Osteocyte (in vitro differentiated cells): ENCODE data around the gene CNTNAP2. TPM values are rescaled to one million over a fixed set of nuclear protein-coding genes. Genes with fewer than 3 reads are reported as not detected.

Source experiments
- DNase-seq: peaks from one replicate; pipeline ENCODE4 v3.0.0; 2021; ENCODE audit warnings: mixed read lengths; ENCODE audit not compliant: unreplicated experiment; ENCODE audit errors: extremely low spot score
- H3K27ac Mint-ChIP-seq: one replicate; pipeline ENCODE4 v1.8.0; 2021; ENCODE audit warnings: mild to moderate bottlenecking, mixed read lengths; ENCODE audit not compliant: unreplicated experiment
- H3K27me3 Mint-ChIP-seq: one replicate; pipeline ENCODE4 v1.8.0; 2021; ENCODE audit warnings: mixed read lengths; ENCODE audit not compliant: unreplicated experiment
- H3K36me3 Mint-ChIP-seq: one replicate; pipeline ENCODE4 v1.8.0; 2021; ENCODE audit warnings: mixed read lengths; ENCODE audit not compliant: unreplicated experiment
- H3K4me1 Mint-ChIP-seq: one replicate; pipeline ENCODE4 v1.8.0; 2021; ENCODE audit warnings: mixed read lengths; ENCODE audit not compliant: unreplicated experiment
- H3K4me3 Mint-ChIP-seq: one replicate; pipeline ENCODE4 v1.8.0; 2021; ENCODE audit warnings: mild to moderate bottlenecking, moderate library complexity, mixed read lengths; ENCODE audit not compliant: unreplicated experiment
- H3K9me3 Mint-ChIP-seq: one replicate; pipeline ENCODE4 v1.8.0; 2021; ENCODE audit warnings: mixed read lengths; ENCODE audit not compliant: unreplicated experiment
- total RNA-seq: library from RNA; stranded (reverse); gene quantifications from 2 replicates; pipeline ENCODE4 v1.2.1, GENCODE V29; 2021
- TF ChIP-seq, protein P1 (sequence below): fragments of 200-600 bp; sonication (generic); IDR thresholded peaks from 2 replicates; pipeline ENCODE4 v1.5.0; 2021; ENCODE audit warnings: antibody characterized with exemption, mild to moderate bottlenecking, moderate library complexity

Gene CNTNAP2
- total RNA-seq, 1 donor from 2014 or later = 1.4 TPM

DNA sequence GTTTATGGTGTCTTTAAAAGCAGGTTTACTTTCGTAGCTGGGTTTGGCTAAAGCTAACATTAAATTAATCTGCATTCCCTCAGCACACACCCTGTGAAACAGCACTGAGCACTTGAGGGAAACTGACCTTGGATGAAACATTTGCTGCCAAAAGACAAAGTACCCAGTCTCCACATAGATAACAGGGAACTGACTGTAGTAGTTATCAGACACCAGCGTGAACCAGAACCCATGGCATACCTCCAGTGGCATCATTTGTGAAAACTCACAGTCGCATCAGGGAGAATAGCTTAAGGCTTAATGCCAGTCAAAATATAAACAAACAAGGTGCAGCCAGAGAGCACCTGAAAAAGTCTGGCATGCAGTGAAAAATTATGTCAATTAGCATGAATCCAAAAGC, 2116.2 kb downstream of the CNTNAP2 start:
- Mint-ChIP-seq H3K27me3 (no peaks in the 10 kb centered on the region), H3K4me1 (no peaks in the 10 kb centered on the region), H3K27ac (no peak overlapping the region), H3K9me3 (no peaks in the 10 kb centered on the region), H3K4me3 (no peak overlapping the region), H3K36me3 (no peaks in the 10 kb centered on the region)
- TF ChIP-seq, protein P1, sequence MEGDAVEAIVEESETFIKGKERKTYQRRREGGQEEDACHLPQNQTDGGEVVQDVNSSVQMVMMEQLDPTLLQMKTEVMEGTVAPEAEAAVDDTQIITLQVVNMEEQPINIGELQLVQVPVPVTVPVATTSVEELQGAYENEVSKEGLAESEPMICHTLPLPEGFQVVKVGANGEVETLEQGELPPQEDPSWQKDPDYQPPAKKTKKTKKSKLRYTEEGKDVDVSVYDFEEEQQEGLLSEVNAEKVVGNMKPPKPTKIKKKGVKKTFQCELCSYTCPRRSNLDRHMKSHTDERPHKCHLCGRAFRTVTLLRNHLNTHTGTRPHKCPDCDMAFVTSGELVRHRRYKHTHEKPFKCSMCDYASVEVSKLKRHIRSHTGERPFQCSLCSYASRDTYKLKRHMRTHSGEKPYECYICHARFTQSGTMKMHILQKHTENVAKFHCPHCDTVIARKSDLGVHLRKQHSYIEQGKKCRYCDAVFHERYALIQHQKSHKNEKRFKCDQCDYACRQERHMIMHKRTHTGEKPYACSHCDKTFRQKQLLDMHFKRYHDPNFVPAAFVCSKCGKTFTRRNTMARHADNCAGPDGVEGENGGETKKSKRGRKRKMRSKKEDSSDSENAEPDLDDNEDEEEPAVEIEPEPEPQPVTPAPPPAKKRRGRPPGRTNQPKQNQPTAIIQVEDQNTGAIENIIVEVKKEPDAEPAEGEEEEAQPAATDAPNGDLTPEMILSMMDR = no peak
- no peak for DNase-seq

GRCh38 chr7:148234715-148235114, 2118.1 kb downstream of the CNTNAP2 start:
- no peaks in the 10 kb centered on the region for H3K27me3 Mint-ChIP-seq
- no peak overlapping the region for H3K27ac Mint-ChIP-seq
- no peaks in the 10 kb centered on the region for H3K4me1 Mint-ChIP-seq
- H3K36me3 Mint-ChIP-seq = no peaks in the 10 kb centered on the region
- no peak for DNase-seq
- H3K4me3 Mint-ChIP-seq = no peak overlapping the region
- TF ChIP-seq, protein P1 = no peak
- H3K9me3 Mint-ChIP-seq = no peaks in the 10 kb centered on the region

DNA sequence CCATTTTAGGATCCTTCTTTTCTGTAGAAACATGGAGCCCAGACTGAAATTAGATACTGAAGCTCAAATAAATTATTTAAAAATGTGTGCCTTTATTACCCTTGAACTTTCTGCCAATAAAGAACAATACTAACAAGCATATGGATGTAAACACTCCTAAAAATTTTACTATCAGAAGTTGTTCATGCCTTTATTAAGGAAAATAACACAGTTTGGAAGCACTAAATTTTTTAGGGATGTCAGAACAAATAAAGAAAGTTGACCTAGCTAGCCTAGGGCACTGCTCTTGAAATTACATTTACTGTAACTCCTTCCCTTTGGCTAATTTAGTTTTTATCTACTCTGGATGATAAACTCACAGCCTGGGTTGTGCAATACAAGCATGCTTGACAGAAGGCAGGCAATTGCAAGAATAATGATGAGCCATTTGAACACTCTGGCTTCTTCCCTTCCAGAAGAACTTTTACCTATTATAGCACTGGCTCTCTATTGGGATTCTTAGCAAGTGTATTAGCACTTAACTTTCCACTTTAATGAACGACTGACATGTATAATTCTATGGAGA, 2122.2 kb downstream of the CNTNAP2 start:
- Mint-ChIP-seq H3K36me3 (no peaks in the 10 kb centered on the region), H3K4me3 (no peak overlapping the region), H3K9me3 (no peaks in the 10 kb centered on the region), H3K27ac (no peak overlapping the region), H3K27me3 (peaks cover 6% of the 10 kb centered on the region), H3K4me1 (peaks cover 2% of the 10 kb centered on the region)
- TF ChIP-seq, protein P1 = no peak
- DNase-seq = no peak

DNA sequence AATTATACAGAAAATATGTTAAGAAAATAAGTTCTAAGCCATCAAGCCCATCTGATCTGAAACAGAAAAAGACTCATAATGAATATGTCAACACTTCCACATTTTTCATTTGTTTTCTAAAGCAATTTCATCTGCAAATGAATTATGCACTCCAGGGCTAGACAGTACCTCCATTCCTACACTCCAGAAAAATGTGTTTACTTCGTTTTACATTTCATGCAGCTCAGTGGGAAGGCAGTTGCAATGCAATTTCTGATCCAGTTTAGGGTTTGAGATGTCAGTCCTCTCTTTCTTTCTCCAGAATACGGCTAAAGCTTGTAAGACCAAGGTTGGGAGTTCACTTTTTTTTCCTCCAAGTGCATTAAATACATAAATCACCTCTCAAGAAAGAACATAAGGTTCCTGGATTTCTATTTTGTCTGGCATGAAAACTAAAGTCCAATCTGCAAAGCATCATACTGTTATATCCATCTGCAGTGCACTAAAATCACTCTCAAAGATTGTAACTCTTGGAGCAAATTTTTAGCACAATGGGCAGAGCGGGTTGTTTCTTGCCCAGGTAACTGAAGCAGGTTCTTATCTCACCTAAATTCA, 2125.2 kb downstream of the CNTNAP2 start:
- Mint-ChIP-seq H3K4me1 (peaks cover 2% of the 10 kb centered on the region), H3K27me3 (peaks cover 6% of the 10 kb centered on the region), H3K4me3 (no peak overlapping the region), H3K27ac (no peak overlapping the region), H3K9me3 (no peaks in the 10 kb centered on the region), H3K36me3 (no peaks in the 10 kb centered on the region)
- no peak for DNase-seq
- TF ChIP-seq, protein P1 = no peak

DNA sequence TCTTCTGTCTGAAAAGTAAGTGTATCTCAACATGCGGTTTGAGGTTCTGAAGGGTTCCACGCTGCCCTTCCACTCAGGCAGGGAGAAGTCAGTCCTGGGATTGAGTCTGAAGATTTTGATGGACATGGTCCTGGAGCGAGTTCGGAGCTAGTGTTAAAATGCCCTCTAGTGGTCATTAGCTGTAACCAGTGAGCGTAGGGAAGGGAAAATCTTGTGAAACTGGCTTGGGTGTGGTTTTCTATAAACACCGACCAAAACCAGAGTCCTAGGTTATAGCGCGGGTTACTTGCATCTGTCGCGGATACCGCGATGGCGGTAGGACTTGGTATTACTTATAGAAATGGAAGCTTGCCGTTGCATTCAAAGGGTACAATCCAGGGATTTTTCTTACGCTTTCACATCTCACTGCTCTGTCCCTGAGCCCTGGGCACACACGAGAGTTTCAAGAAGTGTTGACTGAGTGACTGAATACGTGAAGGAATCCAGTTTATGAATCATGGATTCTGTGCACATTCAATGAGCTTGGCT, 2125.8 kb downstream of the CNTNAP2 start:
- no peaks in the 10 kb centered on the region for H3K9me3 Mint-ChIP-seq
- H3K4me3 Mint-ChIP-seq = no peak overlapping the region
- TF ChIP-seq, protein P1 = peak; percentile 82
- H3K27me3 Mint-ChIP-seq = peaks cover 6% of the 10 kb centered on the region
- DNase-seq = no peak
- peaks cover 2% of the 10 kb centered on the region for H3K4me1 Mint-ChIP-seq
- H3K36me3 Mint-ChIP-seq = no peaks in the 10 kb centered on the region
- no peak overlapping the region for H3K27ac Mint-ChIP-seq
